HG02885 (cell line): ENCODE measurements around the gene FBLN2.

Experiments
- ATAC-seq: cut with Tn5 transposase; IDR thresholded peaks from one replicate; pipeline ENCODE4 v1.9.1; 2021; ENCODE audit warnings: mild to moderate bottlenecking; ENCODE audit not compliant: unreplicated experiment, poor library complexity

The FBLN2 gene

DNA sequence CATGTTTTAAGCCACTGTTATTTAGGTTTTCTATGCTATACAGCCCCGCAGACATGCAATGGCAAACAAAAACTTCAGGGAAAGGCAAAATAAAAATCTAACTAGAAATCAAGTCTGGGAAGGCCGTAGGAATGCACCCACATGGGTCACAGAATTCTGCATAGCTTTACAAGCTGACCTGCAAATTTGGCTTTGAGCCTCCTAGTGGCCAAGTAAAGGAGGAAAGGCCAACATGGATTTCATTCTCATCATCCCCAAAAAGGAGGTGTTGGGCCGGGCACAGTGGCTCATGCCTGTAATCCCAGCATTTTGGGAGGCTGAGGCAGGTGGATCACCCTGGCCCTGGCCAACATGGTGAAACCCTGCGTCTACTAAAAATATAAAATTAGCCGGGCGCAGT is 124.3 kb downstream of the FBLN2 start:
- ATAC-seq, result no peak

DNA sequence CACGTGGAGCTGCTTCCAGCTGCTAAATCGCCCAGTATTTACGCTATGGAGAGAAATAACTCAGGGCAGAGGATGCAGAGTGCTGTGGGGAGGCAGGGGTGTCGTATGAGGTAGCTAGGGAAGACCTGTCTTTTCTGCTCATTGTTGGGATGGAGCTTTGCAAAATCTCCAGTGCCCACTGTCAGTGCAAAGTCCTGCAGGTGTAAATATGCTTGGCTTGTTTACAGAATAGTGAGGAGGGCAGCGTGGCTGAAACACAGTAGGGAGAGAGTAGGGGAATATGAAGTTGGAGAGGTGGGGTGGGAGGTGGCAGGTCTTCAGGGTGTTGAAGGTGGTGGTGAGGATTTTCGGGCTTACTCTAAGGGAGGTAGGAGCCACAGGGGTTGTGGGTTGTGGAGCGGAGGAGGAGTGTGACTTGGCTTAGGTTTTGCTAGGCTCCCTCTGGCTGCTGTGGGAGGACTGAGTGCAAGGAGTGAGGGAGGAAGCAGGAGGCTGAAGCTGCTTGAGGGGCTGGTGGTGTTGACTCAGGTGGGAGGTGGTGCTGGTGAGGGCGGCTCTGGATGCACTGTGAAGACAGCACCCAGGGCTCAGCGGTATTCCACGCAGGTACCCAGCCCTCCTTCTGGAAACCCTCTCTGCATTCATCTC is 125.7 kb downstream of the FBLN2 start:
- ATAC-seq, result no peak

DNA sequence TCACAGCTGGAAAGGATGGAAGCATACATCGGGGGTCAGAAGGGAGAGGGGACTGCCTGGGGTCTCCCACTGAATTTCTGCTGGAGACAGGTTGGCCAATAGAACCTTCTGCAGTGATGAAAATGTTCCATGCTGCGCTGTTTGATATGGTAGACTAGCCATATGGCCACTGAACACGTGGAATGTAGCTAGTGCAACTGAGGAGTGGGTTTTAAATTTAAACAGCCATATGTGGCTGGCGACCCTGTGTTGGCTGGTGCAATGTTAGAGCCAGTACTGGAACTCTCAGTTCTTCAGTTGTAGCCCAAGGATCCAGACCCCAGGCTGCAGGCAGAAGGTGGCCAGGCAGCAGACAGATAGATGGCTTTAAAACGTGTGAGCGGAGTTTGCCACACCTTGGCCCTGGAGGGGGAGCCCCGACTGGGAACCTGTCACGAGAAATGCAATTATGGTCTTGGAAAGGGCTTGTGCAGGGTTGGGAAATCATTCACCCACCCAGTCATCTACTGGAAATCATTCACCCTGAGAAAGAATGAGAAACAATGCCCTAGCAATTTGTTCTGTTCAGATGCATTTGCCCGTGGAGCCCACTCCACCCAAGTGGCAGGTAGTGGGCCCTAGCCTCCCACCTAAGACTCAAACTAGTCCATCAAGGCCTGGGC is 127.6 kb downstream of the FBLN2 start:
- ATAC-seq, result no peak

- no peak for ATAC-seq
Measured at GRCh38 chr3:13677272-13677671, 128.3 kb downstream of the FBLN2 start.

DNA sequence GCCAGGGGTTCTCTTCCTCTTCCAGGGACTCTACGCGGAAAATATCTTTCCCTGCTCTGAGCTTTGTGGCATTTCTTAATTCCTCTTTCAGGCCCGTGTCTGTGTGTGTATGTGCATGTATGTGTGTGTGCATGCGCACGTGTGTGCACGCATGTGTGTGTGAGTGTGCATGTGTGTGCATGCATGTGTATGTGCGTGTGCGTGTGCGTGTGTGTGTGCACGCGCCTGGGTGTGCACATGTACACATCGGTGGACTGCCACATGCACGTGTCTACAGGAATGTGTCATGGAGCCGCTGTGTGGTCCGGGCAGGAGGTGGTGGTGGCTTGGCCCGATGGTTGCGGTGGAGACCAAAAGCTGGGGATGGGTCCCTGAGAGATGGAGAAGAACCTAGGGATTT is 133.0 kb downstream of the FBLN2 start:
- no peak for ATAC-seq

DNA sequence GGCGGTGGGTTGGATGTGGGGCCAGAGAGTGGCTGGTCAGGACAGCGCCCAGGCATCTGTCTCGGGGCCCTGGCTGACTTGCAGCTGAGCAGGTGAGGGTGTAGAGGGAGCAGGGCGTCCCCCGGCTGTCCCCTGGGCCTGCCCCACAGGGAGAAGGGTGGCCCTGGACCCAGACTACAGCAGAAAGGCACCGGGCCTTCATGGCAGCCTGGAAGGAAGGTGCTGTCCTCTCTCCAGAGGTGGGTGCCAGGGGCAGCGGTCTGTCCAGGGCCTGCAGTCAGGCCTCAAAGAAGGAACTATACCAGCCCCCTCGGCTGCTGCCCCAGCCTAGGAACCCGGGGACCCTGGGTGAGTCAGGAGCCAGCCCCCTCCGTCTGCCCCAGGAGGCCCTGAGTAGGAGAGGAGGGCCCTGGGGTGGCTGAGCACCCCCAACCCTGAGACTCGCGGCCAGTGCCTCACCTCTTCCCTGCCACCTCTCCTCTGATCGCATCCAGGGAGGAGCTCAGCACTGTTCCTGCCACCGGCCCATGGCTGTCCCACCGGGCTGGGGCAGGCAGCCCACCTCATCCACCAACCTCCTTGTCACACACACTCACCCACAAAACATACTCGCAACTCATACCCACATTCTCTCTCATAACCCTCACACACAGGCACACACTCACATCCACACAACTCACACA is 133.5 kb downstream of the FBLN2 start:
- ATAC-seq, result no peak

- ATAC-seq, result no peak
Measured at GRCh38 chr3:13683288-13683687, 134.4 kb downstream of the FBLN2 start.

DNA sequence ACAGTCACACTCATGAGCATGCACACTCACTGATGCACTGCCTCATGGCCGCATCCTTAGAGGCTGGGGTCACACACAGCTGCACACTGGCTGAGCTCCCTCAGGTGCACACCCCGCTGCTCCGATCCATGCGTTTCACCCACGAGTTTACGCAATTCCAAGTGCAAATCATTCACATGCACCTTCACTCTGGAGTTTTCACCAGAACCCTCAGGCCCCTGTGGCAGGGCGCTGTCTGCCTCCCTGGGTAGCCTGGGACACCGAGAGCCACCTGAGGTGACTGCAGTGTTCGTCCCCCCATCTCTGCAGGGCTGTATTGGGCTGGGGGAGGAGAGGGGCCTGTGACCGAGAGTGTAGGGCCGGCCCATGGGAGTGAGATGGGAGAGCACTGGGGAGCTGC is 134.8 kb downstream of the FBLN2 start:
- no peak for ATAC-seq

DNA sequence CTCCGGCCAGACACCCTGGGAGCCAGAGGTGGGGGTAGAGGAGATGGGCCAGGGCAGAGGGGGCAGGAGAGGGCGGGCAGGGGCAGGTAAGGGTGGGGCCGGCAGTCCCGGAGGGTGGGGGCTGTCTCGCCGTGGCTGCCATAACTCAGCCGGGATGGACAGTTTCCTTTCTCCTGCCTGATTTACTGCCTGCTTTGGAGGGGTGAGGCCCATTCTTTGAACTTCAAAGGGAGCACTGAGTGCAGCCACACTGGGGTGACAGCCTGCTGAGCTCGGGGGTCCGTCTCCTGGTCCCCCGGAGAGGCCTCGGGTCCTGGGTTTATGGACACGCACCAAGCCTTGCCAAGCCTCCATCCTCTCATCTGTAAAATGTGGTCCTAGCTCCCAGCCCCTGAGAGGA is 135.4 kb downstream of the FBLN2 start:
- ATAC-seq, result no peak

- ATAC-seq, result no peak
Measured at GRCh38 chr3:13684854-13685253, 135.9 kb downstream of the FBLN2 start.

DNA sequence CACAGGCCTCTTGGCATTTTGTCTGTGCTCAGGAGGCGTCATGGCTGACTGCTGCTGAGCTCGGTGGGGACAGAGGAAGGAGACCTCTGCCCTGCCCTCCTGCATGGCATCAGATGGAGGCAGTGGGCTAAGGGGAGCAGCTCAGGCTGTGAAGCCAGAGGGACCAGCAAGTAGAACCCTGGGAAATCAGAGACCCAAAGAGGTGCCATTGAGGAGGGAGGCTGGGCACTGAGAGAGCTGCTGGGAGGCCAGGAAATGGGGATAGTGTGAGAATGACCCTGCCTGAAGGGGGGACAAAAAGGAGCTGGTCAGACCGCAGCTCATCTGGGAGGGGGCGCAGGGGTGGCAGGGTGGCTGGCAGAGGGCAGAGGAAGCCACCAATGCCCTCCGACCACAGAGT is 136.8 kb downstream of the FBLN2 start:
- ATAC-seq, result no peak

DNA sequence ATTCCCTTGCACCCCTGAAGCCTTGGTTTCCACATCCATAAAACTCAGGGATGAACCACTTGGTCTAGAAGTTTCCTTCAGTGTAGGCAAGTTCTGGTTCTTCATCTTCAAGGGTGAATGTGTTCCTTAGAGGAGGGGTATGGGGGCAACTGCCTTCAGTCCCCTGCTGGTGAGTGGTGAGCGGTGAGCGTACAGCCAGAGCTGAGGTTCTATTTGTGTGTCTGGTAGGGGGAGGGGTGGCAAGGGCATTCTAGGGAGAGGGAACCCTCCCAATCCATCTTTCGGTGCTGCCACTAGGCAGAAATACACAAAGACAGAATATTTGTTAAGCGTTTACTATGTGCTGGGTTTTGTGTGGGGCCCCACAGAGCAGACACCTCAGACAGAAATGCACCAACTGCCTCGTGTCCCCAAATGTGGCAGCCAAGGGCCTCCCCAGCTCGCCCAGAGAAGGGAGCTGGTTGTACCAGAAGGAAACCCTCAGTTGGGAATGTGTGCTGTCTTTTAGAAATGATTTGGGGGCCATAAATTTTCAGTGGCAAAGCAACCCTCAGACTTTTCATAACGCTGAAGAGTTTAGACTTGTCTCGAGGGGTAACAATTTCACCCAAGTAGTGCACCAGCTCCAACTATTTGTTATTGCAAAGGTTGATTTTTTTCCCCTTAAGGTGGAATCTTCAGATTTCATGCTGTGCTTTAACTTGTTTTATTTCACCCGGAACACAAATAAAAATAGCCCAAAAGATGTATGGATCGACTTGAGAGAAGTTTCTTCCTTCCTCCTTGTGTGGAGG is 137.6 kb downstream of the FBLN2 start:
- no peak for ATAC-seq

DNA sequence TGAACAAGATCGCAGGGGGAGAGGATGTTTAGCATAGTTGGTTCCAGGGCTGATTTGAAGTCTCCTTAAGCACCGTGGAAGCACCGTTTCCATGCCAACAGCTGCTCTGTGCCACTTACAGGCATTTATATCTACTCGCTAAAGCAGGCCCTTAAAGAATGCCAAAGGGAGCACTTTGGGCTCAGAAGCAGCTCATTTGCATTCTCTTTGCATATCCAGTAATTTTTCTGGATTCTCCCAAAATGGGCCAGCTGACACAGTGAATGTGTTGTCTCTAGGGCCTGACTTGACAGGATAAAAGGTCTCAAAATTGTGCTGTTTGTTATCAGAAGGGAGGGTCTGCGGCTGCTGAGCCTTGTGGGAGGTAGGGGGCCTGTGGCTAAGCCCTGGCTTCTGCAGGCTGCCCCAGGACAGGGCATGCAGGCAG is 138.6 kb downstream of the FBLN2 start:
- no peak for ATAC-seq
